Astrocyte (in vitro differentiated cells and primary cell): ENCODE results near the gene BCL2L14.

Experiments used
- CTCF ChIP-seq: IDR thresholded peaks from 2 replicates; pipeline ENCODE4 v1.5.1; 2011; ENCODE audit warnings: low read depth, mild to moderate bottlenecking, inconsistent platforms, low read length, moderate library complexity; ENCODE audit not compliant: insufficient read depth
- EZH2 ChIP-seq: IDR thresholded peaks from 2 replicates; pipeline ENCODE4 v1.6.1; 2012; ENCODE audit warnings: mild to moderate bottlenecking, low read length, inconsistent platforms; ENCODE audit not compliant: insufficient read depth

GRCh38 chr12:12107678-12108077 is 36.9 kb downstream of the BCL2L14 start:
- no peak for TF ChIP-seq CTCF
- no peak for TF ChIP-seq EZH2
